K562 (cell line): ENCODE data around the gene ZBTB32. TPM values are rescaled to one million over a fixed set of nuclear protein-coding genes. Genes with fewer than 3 reads are reported as not detected.

Experiments used
- BRCA1 ChIP-seq, 2 experiments: fragments of 450-650 bp in 1 of 2; sonication (generic) in 1 of 2; formaldehyde crosslinking in 1 of 2; IDR thresholded peaks; 2 replicates each; pipeline versions ENCODE4 v1.5.0 to v1.6.1; 2017 to 2020; ENCODE audit warnings: mild to moderate bottlenecking in 1 of 2, missing genetic modification reagents in 1 of 2
- ELF4 ChIP-seq: fragments of 450-650 bp; formaldehyde crosslinking; IDR thresholded peaks from 2 replicates; pipeline ENCODE4 v1.4.0; 2022; ENCODE audit warnings: missing genetic modification characterization
- ILF3 ChIP-seq: fragments of 450-650 bp; IDR thresholded peaks from 2 replicates; pipeline ENCODE4 v1.6.1; 2018; ENCODE audit warnings: antibody characterized with exemption, mild to moderate bottlenecking, moderate library complexity, borderline replicate concordance
- ILK ChIP-seq: fragments of 450-650 bp; IDR thresholded peaks from 2 replicates; pipeline ENCODE4 v1.6.1; 2016; ENCODE audit warnings: missing genetic modification characterization, low read depth, mild to moderate bottlenecking, missing compliant biosample characterization, moderate library complexity, borderline replicate concordance
- LCOR ChIP-seq: sonication (generic); formaldehyde crosslinking; IDR thresholded peaks from 2 replicates; pipeline ENCODE4 v1.8.0; 2022; ENCODE audit warnings: mild to moderate bottlenecking, missing genetic modification reagents
- MCM2 ChIP-seq: fragments of 450-650 bp; IDR thresholded peaks from 2 replicates; pipeline ENCODE4 v1.6.1; 2017; ENCODE audit warnings: low read depth, mild to moderate bottlenecking
- NFYB ChIP-seq: IDR thresholded peaks from 2 replicates; pipeline ENCODE4 v1.6.1; 2011; ENCODE audit warnings: mild to moderate bottlenecking, moderate library complexity; ENCODE audit not compliant: insufficient read length; ENCODE audit errors: extremely low read depth
- NR4A1 ChIP-seq, 2 experiments: fragments of 250-450 bp in 1 of 2; fragments of 450-650 bp in 1 of 2; sonication (Bioruptor Pico) in 1 of 2; IDR thresholded peaks; 2 replicates each; pipeline versions ENCODE4 v1.4.0 to v1.6.1; 2016 to 2020; ENCODE audit warnings: mild to moderate bottlenecking in 2 of 2, missing compliant biosample characterization in 1 of 2, missing genetic modification characterization in 1 of 2, moderate library complexity in 1 of 2
- PCBP2 ChIP-seq: fragments of 200-400 bp; formaldehyde crosslinking; IDR thresholded peaks from 2 replicates; pipeline ENCODE4 v1.6.1; 2018; ENCODE audit warnings: low read length, low read depth, mild to moderate bottlenecking, moderate library complexity; ENCODE audit not compliant: poor library complexity, severe bottlenecking
- PML ChIP-seq: IDR thresholded peaks from 2 replicates; pipeline ENCODE4 v1.6.1; 2012; ENCODE audit warnings: low read length, inconsistent platforms
- RBM25 ChIP-seq: fragments of 200-400 bp; formaldehyde crosslinking; IDR thresholded peaks from 2 replicates; pipeline ENCODE4 v1.6.1; 2018; ENCODE audit warnings: low read length, low read depth, moderate library complexity; ENCODE audit not compliant: severe bottlenecking
- SRSF7 ChIP-seq: fragments of 200-400 bp; formaldehyde crosslinking; optimal IDR thresholded peaks from 2 replicates; pipeline ENCODE3; 2017; ENCODE audit warnings: mild to moderate bottlenecking, low read depth, low read length
- THRAP3 ChIP-seq: fragments of 450-650 bp; IDR thresholded peaks from 2 replicates; pipeline ENCODE4 v1.6.1; 2016; ENCODE audit warnings: mild to moderate bottlenecking, inconsistent platforms, borderline replicate concordance
- polyA plus RNA-seq, 8 experiments: library from polyadenylated mRNA; depleted of rRNA in 4 of 8; stranded (reverse) in 5 of 8; unstranded in 3 of 8; fragments of >200 nt; fragmentation: Nextera tagmentation in 2 of 8; fragmentation: Illumina TruSeq in 1 of 8; extraction: Ambion mirVana in 2 of 8; extraction: Trizol in 1 of 8; gene quantifications; 2 replicates each; pipeline versions ENCODE4 v1.2.1 to v1.2.3, GENCODE V29; 2011 to 2014; ENCODE audit warnings: inconsistent platforms in 1 of 8, missing spikeins in 1 of 8
- total RNA-seq, 7 experiments: library from RNA; depleted of rRNA in 6 of 7; stranded (reverse); fragments of >200 nt in 6 of 7; fragmentation: Illumina TruSeq in 2 of 7; extraction: Trizol in 2 of 7; gene quantifications; 2 replicates each; pipeline versions ENCODE4 v1.2.1 to v1.2.3, GENCODE V29; 2011 to 2021; ENCODE audit warnings: low replicate concordance in 1 of 7
- TF ChIP-seq, protein P1 (sequence below): fragments of 450-650 bp; IDR thresholded peaks from 2 replicates; pipeline ENCODE4 v1.6.1; 2016; ENCODE audit warnings: antibody characterized with exemption
- TF ChIP-seq, protein P2 (sequence below): fragments of 250-450 bp; sonication (Bioruptor Pico); IDR thresholded peaks from 2 replicates; pipeline ENCODE4 v1.5.0; 2021
- TF ChIP-seq, protein P3 (sequence below), 3 experiments: IDR thresholded peaks in 2 of 3; conservative IDR thresholded peaks in 1 of 3; 2 replicates each; pipeline ENCODE4 v1.5.1; 2011 to 2012; ENCODE audit warnings: low read length in 3 of 3, mild to moderate bottlenecking in 3 of 3, control low read depth in 2 of 3, improper control_type of control experiment in 1 of 3, inconsistent platforms in 1 of 3, low read depth in 1 of 3, mixed read lengths in 1 of 3, moderate library complexity in 1 of 3; ENCODE audit not compliant: insufficient read depth in 2 of 3
- TF ChIP-seq, protein P4 (sequence below): fragments of 450-650 bp; IDR thresholded peaks from one replicate; pipeline ENCODE4 v1.6.1; 2018; ENCODE audit warnings: mild to moderate bottlenecking, moderate library complexity; ENCODE audit not compliant: partially characterized antibody
- TF ChIP-seq, protein P5 (sequence below): IDR thresholded peaks from 2 replicates; pipeline ENCODE4 v1.6.1; 2011; ENCODE audit not compliant: insufficient read length; ENCODE audit errors: extremely low read depth

ZBTB32 gene
- total and polyA plus RNA-seq, 9 of the 15 experiments (the other 6 are each of a cell fraction or from before 2014, with no cell fraction given) = 0.20 TPM; not detected in 8

DNA sequence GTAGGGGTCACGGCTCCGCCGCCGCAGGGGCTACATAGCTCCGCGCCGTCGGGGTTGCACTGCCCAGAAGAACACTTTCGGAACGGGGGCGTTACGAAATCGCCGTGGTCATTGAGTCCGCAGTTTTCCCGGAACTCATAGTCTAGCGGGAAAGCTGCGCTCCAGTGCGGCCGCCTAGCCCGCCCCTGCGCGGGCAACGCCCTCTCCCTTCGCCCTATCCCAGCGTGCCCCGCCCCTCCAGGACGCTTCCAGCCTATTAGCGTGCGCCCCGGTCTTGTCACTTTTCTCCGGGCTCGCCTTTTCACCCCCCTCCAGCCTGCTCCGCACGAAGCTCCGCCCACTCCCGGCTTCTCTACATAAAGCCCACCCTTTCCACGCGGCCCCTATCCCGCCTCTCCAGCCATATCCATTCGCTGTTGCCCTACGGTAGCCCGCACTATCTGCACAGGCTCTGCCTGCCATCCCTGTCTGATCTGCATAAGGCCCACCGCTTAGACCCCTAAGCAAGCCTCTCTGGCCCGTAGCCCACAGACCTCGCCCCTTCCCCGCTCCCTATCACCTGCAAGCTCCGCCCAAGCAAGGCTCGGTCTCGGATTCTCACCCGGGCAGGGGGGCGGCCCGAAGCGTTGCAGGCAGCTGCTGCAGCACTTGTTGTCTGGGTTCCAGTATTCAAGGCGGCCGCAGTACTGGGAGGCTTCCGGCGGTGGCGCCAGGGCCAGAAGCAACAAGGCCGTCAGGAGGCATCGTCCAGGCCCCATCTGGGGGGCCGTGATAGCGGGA lies 36.3 kb downstream of the ZBTB32 start (continued):
- no peak for TF ChIP-seq BRCA1 (IDR thresholded peaks at IDR 0.05)
- TF ChIP-seq BRCA1 (CRISPR knock-in tag; IDR thresholded peaks at IDR 0.05) = no peak
- TF ChIP-seq, protein P1, sequence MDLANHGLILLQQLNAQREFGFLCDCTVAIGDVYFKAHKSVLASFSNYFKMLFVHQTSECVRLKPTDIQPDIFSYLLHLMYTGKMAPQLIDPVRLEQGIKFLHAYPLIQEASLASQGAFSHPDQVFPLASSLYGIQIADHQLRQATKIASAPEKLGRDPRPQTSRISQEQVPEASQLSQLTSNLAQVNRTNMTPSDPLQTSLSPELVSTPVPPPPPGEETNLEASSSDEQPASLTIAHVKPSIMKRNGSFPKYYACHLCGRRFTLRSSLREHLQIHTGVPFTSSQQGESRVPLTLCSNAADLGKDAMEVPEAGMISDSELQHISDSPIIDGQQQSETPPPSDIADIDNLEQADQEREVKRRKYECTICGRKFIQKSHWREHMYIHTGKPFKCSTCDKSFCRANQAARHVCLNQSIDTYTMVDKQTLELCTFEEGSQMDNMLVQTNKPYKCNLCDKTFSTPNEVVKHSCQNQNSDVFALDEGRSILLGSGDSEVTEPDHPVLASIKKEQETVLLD = 0 out of 2 replicates have a peak, but pooled peaks have one; percentile 9
- no peak for TF ChIP-seq PCBP2
- peak; percentile 61; the same call in 1 of the 2 replicates for TF ChIP-seq LCOR (CRISPR knock-in tag)
- TF ChIP-seq ILF3 = no peak
- TF ChIP-seq RBM25 = no peak
- TF ChIP-seq, protein P2, sequence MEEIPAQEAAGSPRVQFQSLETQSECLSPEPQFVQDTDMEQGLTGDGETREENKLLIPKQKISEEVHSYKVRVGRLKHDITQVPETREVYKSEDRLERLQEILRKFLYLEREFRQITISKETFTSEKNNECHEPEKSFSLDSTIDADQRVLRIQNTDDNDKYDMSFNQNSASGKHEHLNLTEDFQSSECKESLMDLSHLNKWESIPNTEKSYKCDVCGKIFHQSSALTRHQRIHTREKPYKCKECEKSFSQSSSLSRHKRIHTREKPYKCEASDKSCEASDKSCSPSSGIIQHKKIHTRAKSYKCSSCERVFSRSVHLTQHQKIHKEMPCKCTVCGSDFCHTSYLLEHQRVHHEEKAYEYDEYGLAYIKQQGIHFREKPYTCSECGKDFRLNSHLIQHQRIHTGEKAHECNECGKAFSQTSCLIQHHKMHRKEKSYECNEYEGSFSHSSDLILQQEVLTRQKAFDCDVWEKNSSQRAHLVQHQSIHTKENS (CRISPR knock-in tag) = no peak
- no peak for TF ChIP-seq THRAP3
- TF ChIP-seq, protein P3, sequence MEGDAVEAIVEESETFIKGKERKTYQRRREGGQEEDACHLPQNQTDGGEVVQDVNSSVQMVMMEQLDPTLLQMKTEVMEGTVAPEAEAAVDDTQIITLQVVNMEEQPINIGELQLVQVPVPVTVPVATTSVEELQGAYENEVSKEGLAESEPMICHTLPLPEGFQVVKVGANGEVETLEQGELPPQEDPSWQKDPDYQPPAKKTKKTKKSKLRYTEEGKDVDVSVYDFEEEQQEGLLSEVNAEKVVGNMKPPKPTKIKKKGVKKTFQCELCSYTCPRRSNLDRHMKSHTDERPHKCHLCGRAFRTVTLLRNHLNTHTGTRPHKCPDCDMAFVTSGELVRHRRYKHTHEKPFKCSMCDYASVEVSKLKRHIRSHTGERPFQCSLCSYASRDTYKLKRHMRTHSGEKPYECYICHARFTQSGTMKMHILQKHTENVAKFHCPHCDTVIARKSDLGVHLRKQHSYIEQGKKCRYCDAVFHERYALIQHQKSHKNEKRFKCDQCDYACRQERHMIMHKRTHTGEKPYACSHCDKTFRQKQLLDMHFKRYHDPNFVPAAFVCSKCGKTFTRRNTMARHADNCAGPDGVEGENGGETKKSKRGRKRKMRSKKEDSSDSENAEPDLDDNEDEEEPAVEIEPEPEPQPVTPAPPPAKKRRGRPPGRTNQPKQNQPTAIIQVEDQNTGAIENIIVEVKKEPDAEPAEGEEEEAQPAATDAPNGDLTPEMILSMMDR (IDR thresholded peaks at IDR 0.05 in 2 of 3, conservative IDR thresholded peaks at IDR 0.05 in 1 of 3; ENCODE audit: insufficient read depth in 2 of 3, low read depth in 1 of 3, low read length in 3 of 3) = peak; percentile 46 to 61 (median 53); a peak in 5 of 6 replicates
- TF ChIP-seq MCM2 = no peak
- TF ChIP-seq ELF4 (CRISPR knock-in tag) = no peak
- TF ChIP-seq NR4A1 (CRISPR knock-in tag; IDR thresholded peaks at IDR 0.05) = no peak
- no peak for TF ChIP-seq NR4A1 (tag; IDR thresholded peaks at IDR 0.05)
- TF ChIP-seq NFYB = peak; percentile 37
- TF ChIP-seq, protein P4, sequence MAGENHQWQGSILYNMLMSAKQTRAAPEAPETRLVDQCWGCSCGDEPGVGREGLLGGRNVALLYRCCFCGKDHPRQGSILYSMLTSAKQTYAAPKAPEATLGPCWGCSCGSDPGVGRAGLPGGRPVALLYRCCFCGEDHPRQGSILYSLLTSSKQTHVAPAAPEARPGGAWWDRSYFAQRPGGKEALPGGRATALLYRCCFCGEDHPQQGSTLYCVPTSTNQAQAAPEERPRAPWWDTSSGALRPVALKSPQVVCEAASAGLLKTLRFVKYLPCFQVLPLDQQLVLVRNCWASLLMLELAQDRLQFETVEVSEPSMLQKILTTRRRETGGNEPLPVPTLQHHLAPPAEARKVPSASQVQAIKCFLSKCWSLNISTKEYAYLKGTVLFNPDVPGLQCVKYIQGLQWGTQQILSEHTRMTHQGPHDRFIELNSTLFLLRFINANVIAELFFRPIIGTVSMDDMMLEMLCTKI = no peak
- TF ChIP-seq ILK (tag) = no peak
- no peak for TF ChIP-seq SRSF7
- TF ChIP-seq PML = peak; percentile 15; the same call in 1 of the 2 replicates
- TF ChIP-seq, protein P5, sequence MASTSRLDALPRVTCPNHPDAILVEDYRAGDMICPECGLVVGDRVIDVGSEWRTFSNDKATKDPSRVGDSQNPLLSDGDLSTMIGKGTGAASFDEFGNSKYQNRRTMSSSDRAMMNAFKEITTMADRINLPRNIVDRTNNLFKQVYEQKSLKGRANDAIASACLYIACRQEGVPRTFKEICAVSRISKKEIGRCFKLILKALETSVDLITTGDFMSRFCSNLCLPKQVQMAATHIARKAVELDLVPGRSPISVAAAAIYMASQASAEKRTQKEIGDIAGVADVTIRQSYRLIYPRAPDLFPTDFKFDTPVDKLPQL = no peak
